H1 (cell line): Measurements from ENCODE around the gene ABCD2. TPM values are rescaled to one million over a fixed set of nuclear protein-coding genes. Genes with fewer than 3 reads are reported as not detected.

Experiments used
- CTCF ChIA-PET: fragments of 300-600 bp; sonication (Branson Sonifier 250); formaldehyde crosslinking; loops from one replicate; lab custom pipeline; 2021; ENCODE audit not compliant: partially characterized antibody; lab: Charles Lee
- POLR2A ChIA-PET: fragments of 300-600 bp; sonication (Branson Sonifier 250); formaldehyde crosslinking; loops from one replicate; lab custom pipeline; 2021; ENCODE audit warnings: inconsistent platforms; ENCODE audit not compliant: partially characterized antibody; lab: Charles Lee
- DNase-seq, 2 experiments: peaks; one replicate each; pipeline versions ENCODE4 v3.0.0 to v3.0.0-alpha.2; 2010 to 2022; ENCODE audit warnings: low spot score in 2 of 2, low read depth in 1 of 2, mixed read lengths in 1 of 2
- FAIRE-seq: peaks from 2 replicates; lab custom pipeline; 2011; peaks lifted over from hg19 to GRCh38; lab: Jason Lieb, UNC
- H2AFZ ChIP-seq: 2 replicates; pipeline ENCODE4 v1.8.1; 2012; ENCODE audit warnings: low read length, inconsistent platforms
- H2AK5ac ChIP-seq: 2 replicates; pipeline ENCODE4 v1.6.1; 2013; ENCODE audit warnings: low read depth, low read length
- H2BK120ac ChIP-seq: replicated peaks from 2 replicates; pipeline ENCODE3; 2013; ENCODE audit warnings: low read depth, low read length, inconsistent platforms
- H2BK12ac ChIP-seq: 2 replicates; pipeline ENCODE4 v1.6.1; 2013; ENCODE audit warnings: low read depth, low read length
- H2BK15ac ChIP-seq: 2 replicates; pipeline ENCODE4 v1.6.1; 2013; ENCODE audit warnings: low read length
- H2BK20ac ChIP-seq: 2 replicates; pipeline ENCODE4 v1.6.1; 2013; ENCODE audit warnings: low read length
- H2BK5ac ChIP-seq: 2 replicates; pipeline ENCODE4 v1.6.1; 2013; ENCODE audit warnings: low read depth, low read length
- H3K14ac ChIP-seq: 2 replicates; pipeline ENCODE4 v1.6.1; 2013; ENCODE audit warnings: inconsistent platforms; ENCODE audit not compliant: insufficient read length
- H3K18ac ChIP-seq: 2 replicates; pipeline ENCODE4 v1.6.1; 2013; ENCODE audit warnings: low read length; ENCODE audit errors: extremely low read depth
- H3K23ac ChIP-seq: 2 replicates; pipeline ENCODE4 v1.6.1; 2013; ENCODE audit warnings: inconsistent platforms; ENCODE audit not compliant: insufficient read length
- H3K23me2 ChIP-seq: 2 replicates; pipeline ENCODE4 v1.6.1; 2013; ENCODE audit warnings: low read depth, low read length
- H3K27ac ChIP-seq: 2 replicates; pipeline ENCODE4 v1.6.1; 2011; ENCODE audit warnings: low read depth, low read length, inconsistent platforms
- H3K27me3 ChIP-seq, 4 experiments: replicated peaks in 1 of 4; 1 replicate in 1 of 4; 2 replicates in 3 of 4; pipeline versions ENCODE4 v1.6.1 to v1.8.1; 2011 to 2013; ENCODE audit warnings: low read length in 3 of 4, mild to moderate bottlenecking in 3 of 4, inconsistent platforms in 2 of 4, mixed read lengths in 2 of 4, moderate library complexity in 1 of 4; ENCODE audit not compliant: control insufficient read depth in 3 of 4, insufficient read depth in 3 of 4; ENCODE audit errors: extremely low read depth in 1 of 4
- H3K36me3 ChIP-seq, 4 experiments: 2 replicates each; pipeline versions ENCODE4 v1.6.1 to v1.8.1; 2011 to 2013; ENCODE audit warnings: mild to moderate bottlenecking in 4 of 4, low read length in 3 of 4, moderate library complexity in 2 of 4, control low read depth in 1 of 4, inconsistent platforms in 1 of 4; ENCODE audit not compliant: insufficient read depth in 4 of 4, control insufficient read depth in 2 of 4
- H3K4ac ChIP-seq: replicated peaks from 2 replicates; pipeline ENCODE3; 2013; ENCODE audit warnings: low read length, low read depth, mixed read lengths, inconsistent platforms; ENCODE audit not compliant: insufficient read length
- H3K4me1 ChIP-seq, 4 experiments: replicated peaks in 1 of 4; 1 replicate in 1 of 4; 2 replicates in 3 of 4; pipeline versions ENCODE4 v1.6.1 to v1.8.1; 2011 to 2013; ENCODE audit warnings: low read length in 3 of 4, inconsistent platforms in 2 of 4, mixed read lengths in 1 of 4; ENCODE audit not compliant: insufficient read depth in 4 of 4, control insufficient read depth in 3 of 4
- H3K4me2 ChIP-seq, 2 experiments: 2 replicates each; pipeline versions ENCODE4 v1.6.1 to v1.8.1; 2011 to 2013; ENCODE audit warnings: low read depth in 2 of 2, low read length in 2 of 2, control low read depth in 1 of 2, inconsistent platforms in 1 of 2, mild to moderate bottlenecking in 1 of 2; ENCODE audit not compliant: insufficient read depth in 1 of 2
- H3K4me3 ChIP-seq, 4 experiments: fragments of 200-600, 300-600 bp in 1 of 4; sonication (generic), shearing (Covaris generic), sonication (Bioruptor Twin) in 1 of 4; 2 replicates each; pipeline versions ENCODE4 v1.5.1 to v1.8.1; 2011 to 2016; ENCODE audit warnings: low read length in 4 of 4, low read depth in 3 of 4, control low read depth in 2 of 4, inconsistent platforms in 2 of 4, mild to moderate bottlenecking in 2 of 4, mixed read lengths in 1 of 4, moderate library complexity in 1 of 4; ENCODE audit not compliant: insufficient read depth in 2 of 4; ENCODE audit errors: extremely low read depth in 1 of 4
- H3K56ac ChIP-seq: replicated peaks from 2 replicates; pipeline ENCODE3; 2013; ENCODE audit warnings: low read depth, mild to moderate bottlenecking, mixed read lengths, low read length, inconsistent platforms; ENCODE audit not compliant: insufficient read length
- H3K79me1 ChIP-seq: 2 replicates; pipeline ENCODE4 v1.6.1; 2013; ENCODE audit warnings: low read depth, low read length, control low read depth
- H3K79me2 ChIP-seq, 2 experiments: 2 replicates each; pipeline versions ENCODE4 v1.6.1 to v1.8.1; 2012 to 2013; ENCODE audit warnings: low read length in 2 of 2, mild to moderate bottlenecking in 2 of 2, inconsistent platforms in 1 of 2; ENCODE audit not compliant: insufficient read depth in 2 of 2, control insufficient read depth in 1 of 2
- H3K9ac ChIP-seq, 4 experiments: replicated peaks in 1 of 4; 1 replicate in 1 of 4; 2 replicates in 3 of 4; pipeline versions ENCODE4 v1.6.1 to v1.8.1; 2011 to 2013; ENCODE audit warnings: low read depth in 3 of 4, low read length in 3 of 4, control low read depth in 2 of 4, mild to moderate bottlenecking in 2 of 4, moderate library complexity in 2 of 4, inconsistent platforms in 1 of 4; ENCODE audit errors: extremely low read depth in 1 of 4
- H3K9me3 ChIP-seq, 2 experiments: 2 replicates each; pipeline versions ENCODE4 v1.6.1 to v1.8.1; 2012 to 2013; ENCODE audit warnings: mild to moderate bottlenecking in 2 of 2, moderate library complexity in 2 of 2, control low read depth in 1 of 2, inconsistent platforms in 1 of 2, low read depth in 1 of 2, low read length in 1 of 2, mixed read lengths in 1 of 2; ENCODE audit not compliant: insufficient read depth in 2 of 2
- H4K20me1 ChIP-seq, 2 experiments: replicated peaks in 1 of 2; 2 replicates each; pipeline versions ENCODE3 to v1.8.1; 2011 to 2013; ENCODE audit warnings: inconsistent platforms in 2 of 2, low read length in 2 of 2, mild to moderate bottlenecking in 1 of 2; ENCODE audit not compliant: insufficient read depth in 2 of 2, control insufficient read depth in 1 of 2
- H4K5ac ChIP-seq: 2 replicates; pipeline ENCODE4 v1.6.1; 2013; ENCODE audit warnings: low read length, low read depth, mixed read lengths, inconsistent platforms; ENCODE audit not compliant: insufficient read length
- H4K8ac ChIP-seq: 2 replicates; pipeline ENCODE4 v1.8.0; 2013; ENCODE audit warnings: mild to moderate bottlenecking, moderate library complexity, low read length, inconsistent platforms; ENCODE audit not compliant: insufficient read depth; ENCODE audit errors: extremely low read depth
- H4K91ac ChIP-seq: replicated peaks from 2 replicates; pipeline ENCODE3; 2013; ENCODE audit warnings: low read length, mixed read lengths, inconsistent platforms; ENCODE audit not compliant: insufficient read length
- ATF3 ChIP-seq: IDR thresholded peaks from 2 replicates; pipeline ENCODE4 v1.6.1; 2011; ENCODE audit warnings: low read depth, mild to moderate bottlenecking, low read length; ENCODE audit not compliant: insufficient read depth
- BCL11A ChIP-seq, 2 experiments: IDR thresholded peaks; one replicate each; pipeline ENCODE4 v1.6.1; 2011; ENCODE audit warnings: low read depth in 2 of 2, low read length in 2 of 2, mild to moderate bottlenecking in 2 of 2
- CEBPB ChIP-seq: IDR thresholded peaks from 2 replicates; pipeline ENCODE4 v1.6.1; 2012; ENCODE audit warnings: low read depth, low read length
- CHD1 ChIP-seq: IDR thresholded peaks from 2 replicates; pipeline ENCODE4 v1.6.1; 2012; ENCODE audit warnings: low read depth, low read length, improper control_type of control experiment
- EGR1 ChIP-seq: IDR thresholded peaks from 2 replicates; pipeline ENCODE4 v1.6.1; 2011; ENCODE audit warnings: low read depth, low read length, borderline replicate concordance
- EP300 ChIP-seq, 2 experiments: IDR thresholded peaks; 1 replicate in 1 of 2; 2 replicates in 1 of 2; pipeline ENCODE4 v1.6.1; 2011 to 2012; ENCODE audit warnings: low read depth in 2 of 2, low read length in 2 of 2, mild to moderate bottlenecking in 2 of 2, borderline replicate concordance in 1 of 2, inconsistent platforms in 1 of 2, moderate library complexity in 1 of 2
- JUND ChIP-seq: IDR thresholded peaks from 2 replicates; pipeline ENCODE4 v1.6.1; 2011; ENCODE audit warnings: mild to moderate bottlenecking, improper control_type of control experiment, low read length
- KDM1A ChIP-seq: fragments of 200-600, 300-600 bp; sonication (generic); IDR thresholded peaks from 2 replicates; pipeline ENCODE4 v1.7.1; 2016; ENCODE audit warnings: mild to moderate bottlenecking, low read length, borderline replicate concordance
- SP2 ChIP-seq: IDR thresholded peaks from 2 replicates; pipeline ENCODE4 v1.6.1; 2012; ENCODE audit warnings: mild to moderate bottlenecking, low read length, inconsistent platforms
- SUZ12 ChIP-seq: fragments of 200-600 bp; sonication (generic); IDR thresholded peaks from 2 replicates; pipeline ENCODE4 v1.6.1; 2012; ENCODE audit warnings: mild to moderate bottlenecking, inconsistent platforms, low read length, moderate library complexity, mixed read lengths
- TAF7 ChIP-seq: optimal IDR thresholded peaks from 2 replicates; pipeline ENCODE3; 2011; ENCODE audit warnings: low read depth, mild to moderate bottlenecking, inconsistent platforms, low read length, moderate library complexity, borderline replicate concordance
- WGBS, 2 experiments: shearing (Covaris generic) in 1 of 2; methylation state at CpG; one replicate each; pipeline versions ENCODE4 v1.1.6 to v1.1.7; 2013 to 2015; ENCODE audit warnings: low lambda C conversion rate in 2 of 2, mixed read lengths in 2 of 2, inconsistent platforms in 1 of 2, low coverage in 1 of 2, missing lambda C conversion rate in 1 of 2; ENCODE audit not compliant: insufficient replicate concordance in 2 of 2, insufficient coverage in 1 of 2, insufficient read length in 1 of 2; ENCODE audit errors: extremely low coverage in 1 of 2, missing lambda C conversion rate in 1 of 2; 5-methylcytosine and 5-hydroxymethylcytosine counted together
- polyA plus RNA-seq, 7 experiments: library from polyadenylated mRNA; depleted of rRNA in 3 of 7; stranded (reverse) in 5 of 7; unstranded in 2 of 7; fragments of >200 nt in 5 of 7; fragments of 200-250 nt in 2 of 7; gene quantifications; 1 replicate in 5 of 7; 2 replicates in 1 of 7; 4 replicates in 1 of 7; pipeline versions ENCODE4 v1.2.1 to v1.2.3, GENCODE V29; 2011 to 2013; ENCODE audit warnings: missing spikeins in 2 of 7, mixed read lengths in 2 of 7
- total RNA-seq: library from RNA; stranded (reverse); fragmentation: NEBNext Ultra II Directional; extraction: Animal tissue kit (Norgen Biotek cat#: 25700); gene quantifications from 2 replicates; pipeline ENCODE4 v1.2.1, GENCODE V29; 2021

The ABCD2 gene
- total and polyA plus RNA-seq, 2 of the 8 experiments (the other 6 are each of a cell fraction or from before 2014, with no cell fraction given) = not detected

GRCh38 chr12:39617887-39618286 is 1.7 kb downstream of the ABCD2 start:
- Histone ChIP-seq H2AFZ (no peak overlapping the region), H3K56ac (no peak overlapping the region), H3K27me3 (peaks cover 0 to 4% (median 0%) of the 10 kb centered on the region in 4 experiments; a peak in 2 of 7 replicates), H3K4me2 (no peak overlapping the region), H3K79me1 (no peaks in the 10 kb centered on the region), H2BK5ac (no peak overlapping the region), H2BK120ac (no peak overlapping the region), H3K18ac (no peak overlapping the region), H3K27ac (no peak overlapping the region), H4K5ac (no peak overlapping the region), H2BK12ac (no peak overlapping the region), H2BK20ac (no peak overlapping the region), H3K36me3 (no peaks in the 10 kb centered on the region), H3K9ac (no peak overlapping the region), H3K23me2 (peaks cover 6% of the 10 kb centered on the region), H3K4me3 (no peak overlapping the region), H3K23ac (no peak overlapping the region), H4K20me1 (no peaks in the 10 kb centered on the region), H4K8ac (no peak overlapping the region), H3K4ac (no peak overlapping the region), H2BK15ac (no peak overlapping the region), H3K9me3 (no peaks in the 10 kb centered on the region), H3K4me1 (peaks cover 0 to 2% (median 0%) of the 10 kb centered on the region in 4 experiments; a peak in 1 of 7 replicates), H3K14ac (no peak overlapping the region), H2AK5ac (no peak overlapping the region), H3K79me2 (no peaks in the 10 kb centered on the region), H4K91ac (no peak overlapping the region)
- 100% methylated on average over 1 of the region's 1 CpG; no CpG with 5 or more reads in 1 of the 2 experiments for WGBS, 2 experiments
- CTCF ChIA-PET = no interaction called here
- TF ChIP-seq CEBPB (no peak), BCL11A (IDR thresholded peaks at IDR 0.05; ENCODE audit: low read depth in 2 of 2, low read length in 2 of 2) (no peak), CHD1 (no peak), JUND (no peak), SUZ12 (no peak), EP300 (IDR thresholded peaks at IDR 0.05; ENCODE audit: borderline replicate concordance in 1 of 2, low read depth in 2 of 2, low read length in 2 of 2) (no peak), ATF3 (no peak), KDM1A (no peak), EGR1 (no peak), SP2 (no peak), TAF7 (no peak)
- FAIRE-seq = no peak
- DNase-seq = no peak
- POLR2A ChIA-PET = no interaction called here
